CD14-positive monocyte (primary cell): ENCODE results near the gene WNT11. TPM values are rescaled to one million over a fixed set of nuclear protein-coding genes. Genes with fewer than 3 reads are reported as not detected.

Source experiments
- DNase-seq, 3 donors: peaks; one replicate each; pipeline ENCODE4 v3.0.0-alpha.2; 2011 to 2022
- H2AFZ ChIP-seq: 2 replicates; pipeline ENCODE4 v1.6.0; 2012; ENCODE audit warnings: mild to moderate bottlenecking, low read depth, low read length, inconsistent platforms; ENCODE audit not compliant: insufficient read depth, poor library complexity, severe bottlenecking
- H3K27ac ChIP-seq, 2 donors: 1 replicate in 1 of 2; 2 replicates in 1 of 2; pipeline ENCODE4 v1.5.1; 2012 to 2013; ENCODE audit warnings: low read length in 2 of 2, control low read depth in 1 of 2, inconsistent platforms in 1 of 2, low read depth in 1 of 2, mild to moderate bottlenecking in 1 of 2
- H3K27me3 ChIP-seq, 2 donors: one replicate each; pipeline versions ENCODE4 v1.6.0 to v1.6.1; 2011 to 2013; ENCODE audit warnings: low read length in 2 of 2; ENCODE audit not compliant: control insufficient read depth in 2 of 2, insufficient read depth in 2 of 2
- H3K36me3 ChIP-seq, 2 donors: replicated peaks in 1 of 2; 1 replicate in 1 of 2; 2 replicates in 1 of 2; pipeline versions ENCODE4 v1.5.1 to v1.6.1; 2012 to 2013; ENCODE audit warnings: low read length in 2 of 2, control low read depth in 1 of 2, inconsistent platforms in 1 of 2, mild to moderate bottlenecking in 1 of 2; ENCODE audit not compliant: insufficient read depth in 2 of 2, control insufficient read depth in 1 of 2
- H3K4me1 ChIP-seq, 2 donors: 1 replicate in 1 of 2; 2 replicates in 1 of 2; pipeline versions ENCODE4 v1.5.1 to v1.6.1; 2012 to 2013; ENCODE audit warnings: low read length in 2 of 2, control low read depth in 1 of 2, inconsistent platforms in 1 of 2, mild to moderate bottlenecking in 1 of 2, moderate library complexity in 1 of 2; ENCODE audit not compliant: insufficient read depth in 2 of 2, control insufficient read depth in 1 of 2
- H3K4me2 ChIP-seq: replicated peaks from 2 replicates; pipeline ENCODE3; 2012; ENCODE audit warnings: low read length, moderate library complexity, mild to moderate bottlenecking; ENCODE audit not compliant: poor library complexity, severe bottlenecking; ENCODE audit errors: extremely low read depth
- H3K4me3 ChIP-seq, 3 experiments: fragments of 200-600 bp in 1 of 3; sonication (generic) in 1 of 3; replicated peaks in 1 of 3; 1 replicate in 2 of 3; 2 replicates in 1 of 3; pipeline ENCODE4 v1.5.1; 2011 to 2013; ENCODE audit warnings: low read length in 3 of 3, mild to moderate bottlenecking in 3 of 3, control low read depth in 2 of 3, low read depth in 2 of 3, inconsistent platforms in 1 of 3, moderate library complexity in 1 of 3
- H3K79me2 ChIP-seq: 2 replicates; pipeline ENCODE4 v1.6.0; 2012; ENCODE audit warnings: mild to moderate bottlenecking, control low read depth, inconsistent platforms, low read length, moderate library complexity; ENCODE audit not compliant: insufficient read depth
- H3K9ac ChIP-seq: 2 replicates; pipeline ENCODE4 v1.6.0; 2017; ENCODE audit warnings: low read length, mild to moderate bottlenecking; ENCODE audit not compliant: insufficient read depth, poor library complexity, severe bottlenecking
- H3K9me3 ChIP-seq, 2 donors: replicated peaks in 1 of 2; 1 replicate in 1 of 2; 2 replicates in 1 of 2; pipeline versions ENCODE4 v1.5.1 to v1.6.1; 2012 to 2013; ENCODE audit warnings: low read length in 2 of 2, control low read depth in 1 of 2; ENCODE audit not compliant: control insufficient read depth in 1 of 2, insufficient read depth in 1 of 2
- H4K20me1 ChIP-seq: 2 replicates; pipeline ENCODE4 v1.6.0; 2012; ENCODE audit warnings: mild to moderate bottlenecking, low read length, control low read depth, moderate library complexity; ENCODE audit not compliant: insufficient read depth
- H3K27ac Mint-ChIP-seq, 7 donors: one replicate each; pipeline ENCODE4 v1.8.0; 2020; ENCODE audit warnings: mild to moderate bottlenecking in 7 of 7, mixed read lengths in 7 of 7, moderate library complexity in 6 of 7, inconsistent platforms in 2 of 7
- H3K27me3 Mint-ChIP-seq, 3 donors: one replicate each; pipeline ENCODE4 v1.8.0; 2021 to 2022; ENCODE audit warnings: low read depth in 3 of 3, mild to moderate bottlenecking in 3 of 3, mixed read lengths in 3 of 3, moderate library complexity in 3 of 3, inconsistent platforms in 1 of 3
- H3K36me3 Mint-ChIP-seq, 2 donors: one replicate each; pipeline ENCODE4 v1.8.0; 2020; ENCODE audit warnings: mixed read lengths in 2 of 2, inconsistent platforms in 1 of 2, mild to moderate bottlenecking in 1 of 2
- H3K4me1 Mint-ChIP-seq: one replicate; pipeline ENCODE4 v1.8.0; 2020; ENCODE audit warnings: mild to moderate bottlenecking, mixed read lengths
- H3K4me3 Mint-ChIP-seq, 2 donors: one replicate each; pipeline ENCODE4 v1.8.0; 2020; ENCODE audit warnings: mild to moderate bottlenecking in 2 of 2, mixed read lengths in 2 of 2, moderate library complexity in 1 of 2
- H3K9me3 Mint-ChIP-seq, 7 donors: one replicate each; pipeline ENCODE4 v1.8.0; 2020 to 2022; ENCODE audit warnings: mixed read lengths in 7 of 7, mild to moderate bottlenecking in 6 of 7, moderate library complexity in 6 of 7, inconsistent platforms in 2 of 7
- WGBS: methylation state at CpG from one replicate; pipeline ENCODE4 v1.1.5; 2013; ENCODE audit warnings: missing lambda C conversion rate; ENCODE audit not compliant: insufficient coverage; 5-methylcytosine and 5-hydroxymethylcytosine counted together
- intact Hi-C, 2 donors: fragments of 100-400 bp; cut with micrococcal nuclease; formaldehyde crosslinking; loops; one replicate each; pipeline versions ENCODE4 v1.15.0 to v1.15.1; 2023
- polyA plus RNA-seq, 3 donors: library from polyadenylated mRNA; depleted of rRNA in 1 of 3; unstranded in 2 of 3; stranded (reverse) in 1 of 3; fragments of 300-500 nt in 2 of 3; fragments of >200 nt in 1 of 3; fragmentation: Illumina TruSeq in 2 of 3; gene quantifications; 1 replicate in 2 of 3; 2 replicates in 1 of 3; pipeline ENCODE4 v1.2.3, GENCODE V29; 2012 to 2021
- TF ChIP-seq, protein P1 (sequence below): fragments of 200-600 bp; IDR thresholded peaks from one replicate; pipeline ENCODE4 v1.8.0; 2022; ENCODE audit warnings: antibody characterized with exemption, mild to moderate bottlenecking

The WNT11 gene
- polyA plus RNA-seq, 3 donors: 0.09 to 0.24 (median 0.21) TPM

DNA sequence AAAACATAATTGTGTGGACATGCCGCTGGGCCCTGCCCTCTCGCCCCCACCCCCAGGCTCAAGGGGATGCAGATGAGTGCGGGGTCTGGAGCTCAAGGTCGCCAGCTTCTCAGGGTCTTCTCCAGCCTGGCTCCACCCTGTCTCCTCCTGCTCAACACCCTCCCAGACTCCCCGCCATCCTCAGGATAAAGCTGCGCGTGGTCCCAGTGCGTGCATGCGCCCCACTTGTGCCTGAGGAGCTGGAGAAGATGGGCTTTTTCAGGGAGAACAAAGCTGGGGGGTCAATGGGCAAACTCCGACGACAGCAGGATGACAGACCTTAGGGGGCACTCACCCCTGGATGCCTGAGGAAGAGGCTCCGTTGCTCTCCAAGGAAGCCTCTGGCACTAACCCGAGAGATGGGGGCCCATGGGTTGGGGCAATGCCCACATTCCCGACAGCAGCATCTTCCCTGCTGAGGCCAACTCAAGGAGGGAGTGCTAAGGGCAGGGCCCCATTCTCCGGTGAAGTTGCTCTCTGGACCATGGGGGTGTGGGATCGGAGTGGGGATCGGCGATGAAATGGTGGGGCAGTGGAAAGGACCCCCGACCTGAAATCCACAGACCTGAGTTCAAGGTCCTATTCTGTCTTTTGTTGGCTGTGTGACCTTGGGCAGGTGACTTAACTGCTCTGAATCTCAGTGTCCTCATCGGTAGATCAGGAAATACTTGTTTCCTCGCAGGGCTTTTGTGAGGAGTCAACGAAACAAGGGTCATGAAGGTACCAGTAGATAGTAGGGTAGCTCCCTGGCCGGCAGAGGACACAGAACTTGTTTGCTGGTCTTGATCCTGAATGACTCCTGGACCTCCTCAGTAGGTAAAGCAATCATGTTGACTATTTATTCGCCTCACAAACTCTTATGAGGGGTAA is 47.7 kb downstream of the WNT11 start:
- Histone ChIP-seq H3K27me3 (no peaks in the 10 kb centered on the region), H3K4me2 (no peak overlapping the region), H3K9me3 (no peaks in the 10 kb centered on the region), H2AFZ (no peak overlapping the region), H3K79me2 (no peaks in the 10 kb centered on the region), H3K36me3 (no peaks in the 10 kb centered on the region), H4K20me1 (no peaks in the 10 kb centered on the region), H3K4me1 (no peaks in the 10 kb centered on the region), H3K27ac (no peak overlapping the region), H3K9ac (no peak overlapping the region), H3K4me3 (no peak overlapping the region)
- no peaks in the 10 kb centered on the region for H3K9me3 Mint-ChIP-seq
- intact Hi-C loops: loop anchor here (10.0 kb wide), 2 partner anchors 354 to 454 kb away; no protein-coding TSS in a partner anchor
- TF ChIP-seq, protein P1, sequence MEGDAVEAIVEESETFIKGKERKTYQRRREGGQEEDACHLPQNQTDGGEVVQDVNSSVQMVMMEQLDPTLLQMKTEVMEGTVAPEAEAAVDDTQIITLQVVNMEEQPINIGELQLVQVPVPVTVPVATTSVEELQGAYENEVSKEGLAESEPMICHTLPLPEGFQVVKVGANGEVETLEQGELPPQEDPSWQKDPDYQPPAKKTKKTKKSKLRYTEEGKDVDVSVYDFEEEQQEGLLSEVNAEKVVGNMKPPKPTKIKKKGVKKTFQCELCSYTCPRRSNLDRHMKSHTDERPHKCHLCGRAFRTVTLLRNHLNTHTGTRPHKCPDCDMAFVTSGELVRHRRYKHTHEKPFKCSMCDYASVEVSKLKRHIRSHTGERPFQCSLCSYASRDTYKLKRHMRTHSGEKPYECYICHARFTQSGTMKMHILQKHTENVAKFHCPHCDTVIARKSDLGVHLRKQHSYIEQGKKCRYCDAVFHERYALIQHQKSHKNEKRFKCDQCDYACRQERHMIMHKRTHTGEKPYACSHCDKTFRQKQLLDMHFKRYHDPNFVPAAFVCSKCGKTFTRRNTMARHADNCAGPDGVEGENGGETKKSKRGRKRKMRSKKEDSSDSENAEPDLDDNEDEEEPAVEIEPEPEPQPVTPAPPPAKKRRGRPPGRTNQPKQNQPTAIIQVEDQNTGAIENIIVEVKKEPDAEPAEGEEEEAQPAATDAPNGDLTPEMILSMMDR: no peak
- no peaks in the 10 kb centered on the region for H3K36me3 Mint-ChIP-seq
- WGBS: 92% methylated on average over 23 of the region's 24 CpGs
- no peak overlapping the region for H3K4me3 Mint-ChIP-seq
- H3K27ac Mint-ChIP-seq: peak overlapping the region in 1 of 7 donors; percentile 79
- H3K27me3 Mint-ChIP-seq: peaks cover 0 to 5% (median 5%) of the 10 kb centered on the region in 3 donors
- no peaks in the 10 kb centered on the region for H3K4me1 Mint-ChIP-seq
- DNase-seq: no peak

DNA sequence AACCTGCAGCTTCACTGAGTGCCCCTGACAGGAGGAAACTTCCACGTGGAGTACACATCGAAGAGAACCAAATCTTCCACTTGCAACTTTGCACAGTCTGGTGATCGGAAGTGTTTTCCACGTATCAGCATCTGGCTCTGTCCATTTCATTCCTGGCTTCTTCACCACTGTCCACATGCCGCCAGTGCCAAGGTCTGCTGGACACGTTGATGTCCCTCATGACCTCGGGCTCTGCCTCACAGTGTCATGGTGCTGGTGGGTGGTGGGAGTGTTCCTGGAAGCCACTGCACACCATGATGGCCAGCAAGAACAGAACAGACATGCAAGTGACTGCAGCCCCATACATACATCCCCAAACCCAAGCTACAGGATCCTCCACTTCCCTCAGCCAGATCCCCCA is 48.4 kb downstream of the WNT11 start:
- no peaks in the 10 kb centered on the region for H3K79me2 ChIP-seq
- H3K9ac ChIP-seq: no peak overlapping the region
- no peaks in the 10 kb centered on the region for H3K36me3 ChIP-seq
- H3K27ac ChIP-seq: no peak overlapping the region
- 87% methylated on average over 3 of the region's 7 CpGs for WGBS
- H2AFZ ChIP-seq: no peak overlapping the region
- H3K4me2 ChIP-seq: no peak overlapping the region
- Mint-ChIP-seq H3K27ac (peak overlapping the region in 1 of 7 donors; percentile 75), H3K4me3 (no peak overlapping the region), H3K9me3 (no peaks in the 10 kb centered on the region), H3K4me1 (peaks cover 4% of the 10 kb centered on the region), H3K27me3 (peaks cover 4 to 12% (median 5%) of the 10 kb centered on the region in 3 donors), H3K36me3 (no peaks in the 10 kb centered on the region)
- intact Hi-C loops: loop anchor here (10.0 kb wide), 2 partner anchors 353 to 453 kb away; no protein-coding TSS in a partner anchor
- TF ChIP-seq, protein P1: no peak
- DNase-seq: no peak
- peaks cover 0 to 3% of the 10 kb centered on the region in 2 donors for H3K4me1 ChIP-seq
- no peaks in the 10 kb centered on the region for H4K20me1 ChIP-seq
- H3K9me3 ChIP-seq: no peaks in the 10 kb centered on the region
- H3K27me3 ChIP-seq: no peaks in the 10 kb centered on the region
- no peak overlapping the region for H3K4me3 ChIP-seq
